ENCODE measurements around the gene TUG1. TPM values are rescaled to one million over a fixed set of nuclear protein-coding genes. Genes with fewer than 3 reads are reported as not detected.

TUG1 gene
- total RNA-seq, 6 experiments from 2014 or later = 49.8 to 61.8 (median 56.3) TPM

DNA sequence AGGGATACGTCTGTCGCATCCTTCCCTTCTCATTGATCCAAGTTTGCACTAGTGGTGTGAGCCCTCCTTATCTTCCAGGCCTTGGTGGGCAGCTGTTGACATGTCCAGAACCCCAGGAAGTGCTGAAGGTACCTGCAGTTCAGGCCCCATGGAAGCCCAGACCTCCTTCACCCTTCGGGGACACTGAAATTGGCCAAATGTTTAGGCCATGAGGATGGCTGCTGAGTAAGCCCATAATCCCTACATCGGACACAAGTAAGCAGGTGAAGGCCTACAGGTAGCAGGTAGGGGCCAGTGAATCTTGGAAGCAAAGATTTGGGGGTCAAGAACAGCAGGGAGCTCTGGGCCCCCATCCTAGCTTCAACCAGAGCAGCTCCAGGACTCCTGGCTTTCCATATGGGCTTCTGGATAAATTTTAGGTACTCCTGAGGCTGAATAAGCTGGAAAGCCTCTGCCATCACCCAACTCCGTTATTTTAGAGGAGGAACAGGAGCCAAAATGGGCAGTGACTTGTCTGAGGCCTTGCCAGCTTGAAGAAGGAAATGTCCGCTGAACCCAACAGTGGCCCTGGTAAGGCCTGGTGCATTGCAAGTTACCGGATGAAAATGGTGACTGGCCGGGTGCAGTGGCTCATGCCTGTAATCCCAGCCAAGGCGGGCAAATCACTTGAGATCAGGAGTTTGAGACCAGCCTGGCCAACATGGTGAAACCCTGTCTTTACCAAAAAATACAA lies 45.7 kb upstream of the TUG1 start:
- peaks cover 16% of the 10 kb centered on the region for H3K4me1 Mint-ChIP-seq (ENCODE audit: low read depth)
- no peak overlapping the region for H3K4me3 Mint-ChIP-seq
- H3K9me3 Mint-ChIP-seq = no peaks in the 10 kb centered on the region
- no peaks in the 10 kb centered on the region for H3K36me3 Mint-ChIP-seq (ENCODE audit: low read depth)
- TF ChIP-seq CTCF (IDR thresholded peaks at IDR 0.05) = no peak
- H3K27ac Mint-ChIP-seq = no peak overlapping the region
- H3K27me3 Mint-ChIP-seq (ENCODE audit: insufficient read depth) = peaks cover 4% of the 10 kb centered on the region
- DNase-seq = no peak

DNA sequence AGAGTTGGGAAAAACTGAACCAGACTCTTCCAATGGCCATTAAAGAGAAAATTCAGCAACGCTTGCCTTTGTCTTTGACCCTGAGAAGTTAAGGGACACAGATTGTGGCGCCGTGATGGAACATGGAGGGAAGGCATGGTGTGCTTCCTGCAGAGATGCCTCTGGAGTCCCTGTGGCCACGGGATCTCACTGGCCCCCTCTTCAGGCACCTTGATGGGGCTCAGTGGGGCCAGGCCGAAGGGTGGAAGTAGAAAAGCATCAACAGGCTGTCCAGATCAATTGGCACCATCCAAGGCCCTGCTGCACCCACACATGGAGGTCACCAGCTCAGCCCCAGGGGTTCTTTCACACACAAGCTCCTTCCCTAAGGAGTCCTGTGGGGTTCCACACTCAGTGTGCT lies 43.4 kb upstream of the TUG1 start:
- H3K27ac Mint-ChIP-seq = no peak overlapping the region
- no peak overlapping the region for H3K4me3 Mint-ChIP-seq
- H3K9me3 Mint-ChIP-seq = no peaks in the 10 kb centered on the region
- TF ChIP-seq CTCF (IDR thresholded peaks at IDR 0.05) = no peak
- no peak for DNase-seq
- H3K36me3 Mint-ChIP-seq (ENCODE audit: low read depth) = no peaks in the 10 kb centered on the region
- peaks cover 4% of the 10 kb centered on the region for H3K27me3 Mint-ChIP-seq (ENCODE audit: insufficient read depth)
- peaks cover 11% of the 10 kb centered on the region for H3K4me1 Mint-ChIP-seq (ENCODE audit: low read depth)

- no peak for DNase-seq
- no peak overlapping the region for H3K27ac Mint-ChIP-seq
- H3K4me1 Mint-ChIP-seq (ENCODE audit: low read depth) = peaks cover 3% of the 10 kb centered on the region
- H3K9me3 Mint-ChIP-seq = no peaks in the 10 kb centered on the region
- H3K36me3 Mint-ChIP-seq (ENCODE audit: low read depth) = 0 out of 2 replicates have a peak, but pooled peaks cover 4% of the 10 kb centered on the region
- H3K4me3 Mint-ChIP-seq = no peak overlapping the region
- peaks cover 6% of the 10 kb centered on the region for H3K27me3 Mint-ChIP-seq (ENCODE audit: insufficient read depth)
- TF ChIP-seq CTCF (IDR thresholded peaks at IDR 0.05) = no peak
Measured at GRCh38 chr22:30926706-30927105, 42.4 kb upstream of the TUG1 start.

GRCh38 chr22:30927806-30928205 lies 41.3 kb upstream of the TUG1 start:
- TF ChIP-seq CTCF (IDR thresholded peaks at IDR 0.05) = no peak
- no peak for DNase-seq
- H3K27me3 Mint-ChIP-seq (ENCODE audit: insufficient read depth) = peaks cover 3% of the 10 kb centered on the region; the same call in 1 of the 2 replicates
- H3K4me1 Mint-ChIP-seq (ENCODE audit: low read depth) = no peaks in the 10 kb centered on the region
- H3K36me3 Mint-ChIP-seq (ENCODE audit: low read depth) = peaks cover 10% of the 10 kb centered on the region; the same call in 1 of the 2 replicates
- H3K4me3 Mint-ChIP-seq = no peak overlapping the region
- H3K27ac Mint-ChIP-seq = no peak overlapping the region
- H3K9me3 Mint-ChIP-seq = no peaks in the 10 kb centered on the region

DNA sequence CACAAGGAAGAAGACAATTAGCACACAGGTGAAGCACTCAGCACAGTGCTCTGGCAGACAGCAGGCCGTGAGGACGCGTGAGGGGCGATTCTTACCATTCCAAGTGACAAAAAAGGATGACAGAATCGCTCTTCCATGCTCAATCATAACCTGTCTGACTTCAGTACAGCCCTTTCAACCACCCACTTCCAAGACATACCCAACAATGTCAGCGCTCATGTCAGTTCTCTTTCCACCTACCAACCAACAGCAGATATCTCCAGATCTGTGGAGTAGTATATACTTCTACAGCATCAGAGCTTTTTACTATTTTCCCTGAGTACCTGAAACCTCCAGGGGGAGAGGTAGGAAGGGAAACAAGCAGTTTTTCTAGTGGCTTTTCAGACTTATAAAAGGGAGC lies 40.7 kb upstream of the TUG1 start:
- peaks cover 11% of the 10 kb centered on the region; the same call in 1 of the 2 replicates for H3K36me3 Mint-ChIP-seq (ENCODE audit: low read depth)
- H3K4me3 Mint-ChIP-seq = no peak overlapping the region
- no peak for TF ChIP-seq CTCF (IDR thresholded peaks at IDR 0.05)
- no peaks in the 10 kb centered on the region for H3K4me1 Mint-ChIP-seq (ENCODE audit: low read depth)
- no peak for DNase-seq
- no peak overlapping the region for H3K27ac Mint-ChIP-seq
- H3K9me3 Mint-ChIP-seq = no peaks in the 10 kb centered on the region
- H3K27me3 Mint-ChIP-seq (ENCODE audit: insufficient read depth) = peaks cover 3% of the 10 kb centered on the region; the same call in 1 of the 2 replicates

Data from HFFc6 (cell line).